IPS DF 19.7 (cell line): ENCODE data around the gene SLC43A2.

Experiments
- DNase-seq: peaks from one replicate; pipeline ENCODE4 v3.0.0-alpha.2; 2013; ENCODE audit warnings: low read depth, low spot score

Gene SLC43A2

GRCh38 chr17:1643999-1644492, 15.4 kb upstream of the SLC43A2 start:
- DNase-seq: no peak

DNA sequence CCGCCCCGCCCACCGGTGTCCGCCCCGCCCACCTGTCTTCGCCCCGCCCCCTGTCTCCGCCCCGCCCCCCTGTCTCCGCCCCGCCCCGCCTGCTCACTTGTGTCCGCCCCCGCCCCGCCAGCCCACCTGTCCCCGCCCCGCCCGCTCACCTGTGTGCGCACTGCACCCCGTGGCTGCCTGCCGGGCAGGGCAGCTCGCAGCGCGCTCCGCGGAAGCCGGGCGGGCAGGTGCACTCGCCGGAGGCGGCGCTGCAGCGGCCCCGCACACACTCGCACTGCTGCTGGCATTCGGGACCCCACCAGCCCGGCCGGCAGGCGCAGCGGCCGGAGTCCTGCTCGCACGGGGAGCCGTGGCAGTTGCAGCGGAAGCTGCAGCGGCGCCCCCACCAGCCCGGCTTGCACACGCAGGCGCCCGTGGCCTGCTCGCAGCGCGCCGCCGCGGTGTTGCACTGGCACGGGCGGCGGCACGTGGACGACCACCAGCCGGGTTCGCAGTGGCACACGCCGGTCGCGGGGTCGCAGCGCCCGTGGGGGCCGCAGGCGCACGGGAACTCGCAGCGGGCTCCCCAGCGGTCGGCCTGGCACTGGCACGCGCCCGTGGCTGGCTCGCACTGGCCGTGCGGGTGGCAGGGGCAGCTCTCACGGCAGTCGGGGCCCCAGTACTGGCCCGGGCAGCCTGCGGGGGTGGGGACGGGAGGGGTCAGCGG, 14.8 kb upstream of the SLC43A2 start:
- no peak for DNase-seq

- no peak for DNase-seq
Observed at GRCh38 chr17:1641065-1641403, 12.4 kb upstream of the SLC43A2 start.

DNA sequence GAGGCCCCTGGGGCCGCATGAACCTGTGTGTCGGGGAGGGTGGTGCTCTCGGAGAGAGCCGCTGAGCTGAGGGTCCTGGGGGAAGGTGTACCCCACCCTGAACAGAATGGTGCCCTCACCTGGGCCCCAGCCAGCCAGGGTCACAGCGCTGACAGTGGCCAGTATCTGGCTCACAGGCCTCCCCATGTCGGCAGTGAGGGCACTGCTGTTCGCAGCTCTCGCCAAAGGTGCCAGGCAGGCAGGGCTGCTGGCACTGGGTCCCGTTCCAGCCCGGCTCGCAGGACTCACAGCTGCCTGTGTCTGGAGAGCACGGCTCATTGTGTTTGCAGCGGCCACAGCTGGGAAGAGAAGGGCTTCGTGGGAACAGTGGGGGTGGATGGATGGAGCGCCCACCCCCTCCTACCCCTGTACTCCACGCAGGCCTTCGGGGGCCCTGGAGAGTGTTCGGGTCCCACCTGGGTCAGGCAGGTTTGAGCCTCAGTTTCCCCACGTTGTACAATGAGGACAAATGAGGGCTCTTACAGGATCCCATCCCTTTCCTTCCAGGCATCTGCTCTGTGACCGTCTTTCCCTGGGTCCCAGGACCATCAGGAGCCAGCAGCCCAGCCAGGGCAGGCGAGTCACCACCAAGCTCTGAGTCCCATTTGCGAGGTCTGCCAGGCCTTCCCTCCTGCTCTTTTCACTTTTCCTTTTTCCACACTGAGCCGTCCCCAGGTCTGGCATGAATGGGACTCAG, 11.9 kb upstream of the SLC43A2 start:
- no peak for DNase-seq

DNA sequence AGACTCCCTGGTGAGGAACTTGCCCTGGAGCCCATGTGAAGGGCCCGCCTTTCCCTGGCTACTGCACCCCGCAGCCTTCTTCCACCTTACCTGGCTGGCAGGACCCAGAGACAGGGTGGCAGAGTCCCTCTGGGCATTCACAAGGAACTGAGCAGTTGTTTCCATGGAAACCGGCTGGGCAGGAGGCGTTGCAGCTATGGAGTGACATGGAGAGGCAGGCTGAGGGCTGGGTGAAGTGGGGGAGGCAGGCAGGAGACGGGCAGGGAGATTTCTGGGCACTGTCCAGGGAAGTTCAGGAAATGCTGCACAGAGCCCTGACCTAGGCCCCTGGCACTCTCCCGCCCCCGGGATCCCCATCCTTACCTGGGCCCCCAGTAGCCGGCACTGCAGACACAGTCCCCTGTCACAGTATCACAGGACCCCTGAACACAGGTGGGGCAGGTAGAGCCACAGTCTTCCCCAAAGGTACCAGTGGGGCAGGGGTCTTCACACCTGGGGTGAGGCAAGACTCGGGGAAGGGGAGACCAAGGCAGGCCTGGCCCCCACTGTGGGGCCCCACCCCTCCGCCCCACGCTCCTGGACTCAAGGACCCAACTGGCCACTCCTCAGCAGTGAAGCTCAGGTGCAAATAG, 11.0 kb upstream of the SLC43A2 start:
- no peak for DNase-seq

DNA sequence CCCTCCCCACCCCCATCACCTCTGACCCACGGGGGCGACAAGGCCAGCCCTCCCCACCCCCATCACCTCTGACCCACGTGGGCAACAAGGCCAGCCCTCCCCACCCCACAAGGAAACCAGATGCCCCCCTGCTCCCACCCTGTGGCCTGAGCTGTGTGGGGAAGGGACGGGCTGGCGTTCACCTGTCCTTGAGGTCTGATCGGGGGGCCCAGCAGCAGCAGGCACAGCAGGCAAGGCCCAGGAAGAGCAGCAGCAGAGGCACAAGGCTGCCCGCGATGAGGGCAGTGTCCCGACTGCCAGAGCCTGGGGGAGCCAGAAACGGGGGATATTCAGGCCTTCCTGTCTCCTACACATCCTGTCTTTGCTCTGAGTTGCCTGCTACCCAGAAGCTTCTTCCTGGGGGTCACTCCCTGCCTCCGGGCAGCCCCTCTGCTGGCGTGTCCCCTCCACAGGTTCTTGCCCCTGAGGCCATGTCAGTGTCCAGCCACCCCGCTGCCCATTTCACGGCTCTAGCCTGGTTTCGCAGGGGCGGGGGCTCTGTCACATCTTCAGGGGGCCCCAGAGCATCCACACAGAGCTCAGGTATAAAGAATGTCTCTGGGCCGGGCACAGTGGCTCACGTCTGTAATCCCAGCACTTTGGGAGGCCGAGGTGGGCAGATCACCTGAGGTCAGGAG, 10.1 kb upstream of the SLC43A2 start:
- DNase-seq: no peak

- no peak for DNase-seq
Observed at GRCh38 chr17:1638171-1638590, 9.5 kb upstream of the SLC43A2 start.

GRCh38 chr17:1636732-1637285, 8.2 kb upstream of the SLC43A2 start:
- no peak for DNase-seq

- DNase-seq: no peak
Observed at GRCh38 chr17:1635675-1636465, 7.2 kb upstream of the SLC43A2 start.

- no peak for DNase-seq
Observed at GRCh38 chr17:1634841-1635650, 6.4 kb upstream of the SLC43A2 start.

DNA sequence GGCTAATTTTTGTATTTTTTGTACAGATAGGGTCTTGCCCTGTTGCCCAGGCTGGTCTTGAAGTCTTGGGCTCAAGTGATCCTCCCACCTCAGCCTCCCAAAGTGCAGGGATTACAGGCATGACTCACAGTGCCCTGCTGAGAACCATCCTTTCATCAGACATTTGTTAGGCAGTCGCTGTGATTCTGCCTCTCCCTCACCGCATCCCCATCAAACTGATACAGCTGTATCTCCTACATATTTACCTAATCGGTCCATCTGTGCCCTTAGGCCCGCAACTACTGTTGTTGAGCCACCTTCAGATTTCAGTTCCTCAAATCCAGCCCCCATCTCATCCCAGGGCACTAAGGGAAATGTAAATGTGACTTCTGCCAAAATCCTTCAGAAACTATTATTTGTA, 2.0 kb upstream of the SLC43A2 start:
- DNase-seq: no peak

- no peak for DNase-seq
Observed at GRCh38 chr17:1629504-1630310, 1.1 kb upstream of the SLC43A2 start.

DNA sequence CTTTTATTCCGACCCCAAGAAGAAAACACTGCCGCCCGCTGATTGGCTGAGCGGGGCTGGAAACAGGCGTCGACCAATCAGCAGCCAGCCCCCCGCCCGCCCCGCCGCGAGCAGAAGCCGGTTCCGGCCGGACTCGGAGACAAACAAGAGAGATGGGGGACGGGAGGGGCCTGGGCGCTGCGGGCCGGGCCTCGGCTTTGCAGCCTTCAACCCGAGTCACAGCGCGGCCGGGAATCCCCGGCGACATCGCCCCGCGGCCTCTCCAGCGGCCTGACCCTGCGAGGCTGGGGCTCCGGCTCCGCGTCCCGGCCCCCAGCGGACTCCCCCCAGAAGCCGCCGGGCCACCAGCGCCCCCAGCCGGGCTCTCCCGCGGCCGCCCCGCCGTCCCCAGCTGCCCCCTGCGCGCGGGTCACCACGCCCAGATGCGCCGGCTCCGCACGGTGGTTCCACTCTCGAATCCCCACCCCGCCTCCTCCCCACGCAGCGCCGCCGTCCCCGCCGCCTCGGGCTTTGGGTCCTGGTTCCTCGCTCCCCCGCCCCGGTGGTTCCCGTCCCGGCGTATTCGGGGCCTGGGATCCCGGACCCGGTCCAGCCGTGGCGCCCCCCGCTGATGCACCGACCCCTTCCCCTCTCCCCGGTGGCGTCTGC, 346 bp upstream of the SLC43A2 start:
- peak; percentile 80 for DNase-seq

DNA sequence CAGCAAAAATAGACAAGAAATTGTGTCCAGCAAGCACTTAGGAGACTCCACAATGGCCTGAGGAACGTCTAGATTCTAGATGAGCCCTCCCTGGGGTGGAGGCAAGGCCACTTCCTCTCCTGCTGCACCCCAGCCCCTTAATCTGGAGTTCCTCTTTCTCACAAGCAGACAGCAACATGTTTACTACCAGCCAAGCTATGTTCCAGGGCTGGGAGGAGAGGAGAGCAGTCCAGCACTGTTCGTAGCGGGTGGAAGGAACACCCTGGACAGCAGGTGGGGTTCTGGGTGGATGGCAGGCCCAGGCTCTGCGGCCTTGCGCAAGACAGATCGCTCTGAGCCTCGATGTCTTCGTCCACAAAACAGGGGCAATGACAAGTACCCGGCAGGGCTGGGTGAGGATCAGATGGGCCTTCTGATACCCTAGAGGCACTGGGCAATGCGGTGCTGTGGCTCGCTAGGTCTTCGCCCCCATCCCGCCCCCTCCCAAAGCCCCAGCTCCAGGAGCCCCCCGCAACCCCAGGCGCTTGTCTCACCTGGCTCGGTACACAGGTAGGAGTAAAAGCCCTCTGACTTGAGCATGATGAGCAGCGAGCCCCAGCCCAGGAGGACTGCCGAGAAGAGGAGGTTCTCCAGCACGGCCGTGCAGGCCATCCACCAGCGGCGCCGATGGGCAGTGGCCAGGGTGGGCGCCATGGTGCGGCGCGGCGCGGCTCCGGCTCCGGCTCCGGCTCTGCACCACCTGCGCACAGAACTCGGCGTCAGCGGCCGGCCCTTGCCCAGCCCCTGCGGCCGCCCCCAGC, 1.3 kb downstream of the SLC43A2 start:
- DNase-seq: no peak

DNA sequence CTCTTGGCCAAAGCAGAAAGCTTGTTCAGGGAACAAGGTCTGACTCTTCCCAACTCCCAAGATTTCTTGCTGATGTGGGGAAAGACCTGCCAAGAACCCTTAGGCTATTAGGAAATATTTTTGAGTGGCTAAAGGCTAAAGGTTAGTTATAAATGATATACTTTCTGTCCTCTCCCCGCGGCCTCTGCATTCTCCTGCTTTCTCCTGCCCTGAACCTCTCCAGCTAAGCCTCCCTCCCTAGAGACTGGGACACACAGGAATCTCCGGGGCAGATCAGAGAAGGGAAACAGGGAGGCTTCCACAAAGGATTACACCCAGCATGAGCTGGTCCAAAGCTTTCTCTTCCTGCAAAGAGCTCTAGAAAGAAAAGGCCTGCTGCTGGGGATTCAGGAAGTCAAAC, 2.3 kb downstream of the SLC43A2 start:
- DNase-seq: no peak

GRCh38 chr17:1625581-1625980, 3.1 kb downstream of the SLC43A2 start:
- no peak for DNase-seq

DNA sequence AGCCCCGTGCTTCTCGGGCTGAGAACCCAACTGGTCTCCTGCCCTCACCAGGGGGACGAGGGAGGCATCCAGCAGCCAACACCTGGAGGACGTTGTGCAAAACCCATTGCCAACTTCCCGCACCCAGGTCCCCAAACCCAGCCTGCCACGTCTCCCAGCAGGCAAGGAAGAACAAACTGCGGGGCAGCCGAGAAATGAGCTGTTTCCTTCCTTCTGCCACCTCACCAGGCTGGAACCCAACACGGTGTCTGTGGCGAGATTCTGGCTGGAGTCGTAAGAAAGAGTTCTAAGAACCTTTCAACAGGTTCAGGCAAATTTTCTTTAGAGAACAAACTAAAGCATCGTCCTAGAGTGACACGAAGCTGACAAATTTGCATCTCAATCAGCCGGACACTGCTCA, 3.6 kb downstream of the SLC43A2 start:
- no peak for DNase-seq

DNA sequence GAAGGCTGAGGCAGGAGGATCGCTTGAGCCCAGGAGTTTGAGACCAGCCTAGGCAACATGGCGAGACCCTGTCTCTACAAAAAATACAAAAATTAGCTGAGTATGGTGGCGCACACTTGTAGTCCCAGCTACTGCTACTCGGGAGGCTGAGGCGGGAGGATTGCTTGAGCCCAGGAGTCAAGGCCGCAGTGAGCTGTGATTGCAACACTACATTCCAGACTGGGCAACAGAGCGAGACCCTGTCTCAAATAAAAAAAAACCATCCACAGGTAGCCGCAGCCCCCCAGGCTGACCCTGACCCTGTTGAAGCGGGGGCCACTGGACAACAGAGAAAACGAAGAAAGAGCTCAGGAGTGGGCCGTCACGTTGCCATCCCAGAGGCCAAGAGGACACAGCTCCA, 4.0 kb downstream of the SLC43A2 start:
- no peak for DNase-seq
